Activated CD8-positive, alpha-beta T cell treated with anti-CD3 and anti-CD28 coated beads for 36 hours (primary cell): ENCODE results near the gene ACSBG1. TPM values are rescaled to one million over a fixed set of nuclear protein-coding genes. Genes with fewer than 3 reads are reported as not detected.

ENCODE experiments used
- ATAC-seq: fragments of 200-7000 bp; cut with Tn5 transposase; one replicate; pipeline ENCODE4 v1.10.0; 2021; ENCODE audit warnings: mild to moderate bottlenecking, moderate library complexity
- CTCF ChIA-PET: fragments of 350-600 bp; sonication (Branson Sonifier 250); formaldehyde crosslinking; loops from one replicate; lab custom pipeline; 2021; ENCODE audit warnings: antibody characterized with exemption; lab: Charles Lee
- POLR2A ChIA-PET: fragments of 350-600 bp; sonication (Branson Sonifier 250); formaldehyde crosslinking; loops from one replicate; lab custom pipeline; 2021; ENCODE audit warnings: antibody characterized with exemption; lab: Charles Lee
- DNase-seq: peaks from one replicate; pipeline ENCODE4 v3.0.0-alpha.2; 2020
- H3K27ac Mint-ChIP-seq: one replicate; pipeline ENCODE4 v1.8.0; 2021; ENCODE audit warnings: mild to moderate bottlenecking, mixed read lengths
- H3K27me3 Mint-ChIP-seq: one replicate; pipeline ENCODE4 v1.8.0; 2021; ENCODE audit warnings: mixed read lengths
- H3K36me3 Mint-ChIP-seq: one replicate; pipeline ENCODE4 v1.8.0; 2021; ENCODE audit warnings: low read depth, mixed read lengths
- H3K4me1 Mint-ChIP-seq: one replicate; pipeline ENCODE4 v1.8.0; 2021; ENCODE audit warnings: low read depth, mixed read lengths
- H3K4me3 Mint-ChIP-seq: one replicate; pipeline ENCODE4 v1.8.0; 2021; ENCODE audit warnings: mild to moderate bottlenecking, moderate library complexity, mixed read lengths
- H3K9me3 Mint-ChIP-seq: one replicate; pipeline ENCODE4 v1.8.0; 2021; ENCODE audit warnings: mixed read lengths
- intact Hi-C: fragments of 100-400 bp; cut with micrococcal nuclease; formaldehyde crosslinking; loops from one replicate; pipeline ENCODE4 v1.10.0; 2022
- total RNA-seq, 2 experiments: library from RNA; stranded (reverse); gene quantifications; one replicate each; pipeline ENCODE4 v1.2.3, GENCODE V29; 2021
- TF ChIP-seq, protein P1 (sequence below): fragments of 200-600 bp; IDR thresholded peaks from one replicate; pipeline ENCODE4 v1.8.0; 2022; ENCODE audit warnings: antibody characterized with exemption, mild to moderate bottlenecking

Gene ACSBG1
- total RNA-seq, 2 experiments from 2014 or later: 0.18 TPM; not detected in 1

DNA sequence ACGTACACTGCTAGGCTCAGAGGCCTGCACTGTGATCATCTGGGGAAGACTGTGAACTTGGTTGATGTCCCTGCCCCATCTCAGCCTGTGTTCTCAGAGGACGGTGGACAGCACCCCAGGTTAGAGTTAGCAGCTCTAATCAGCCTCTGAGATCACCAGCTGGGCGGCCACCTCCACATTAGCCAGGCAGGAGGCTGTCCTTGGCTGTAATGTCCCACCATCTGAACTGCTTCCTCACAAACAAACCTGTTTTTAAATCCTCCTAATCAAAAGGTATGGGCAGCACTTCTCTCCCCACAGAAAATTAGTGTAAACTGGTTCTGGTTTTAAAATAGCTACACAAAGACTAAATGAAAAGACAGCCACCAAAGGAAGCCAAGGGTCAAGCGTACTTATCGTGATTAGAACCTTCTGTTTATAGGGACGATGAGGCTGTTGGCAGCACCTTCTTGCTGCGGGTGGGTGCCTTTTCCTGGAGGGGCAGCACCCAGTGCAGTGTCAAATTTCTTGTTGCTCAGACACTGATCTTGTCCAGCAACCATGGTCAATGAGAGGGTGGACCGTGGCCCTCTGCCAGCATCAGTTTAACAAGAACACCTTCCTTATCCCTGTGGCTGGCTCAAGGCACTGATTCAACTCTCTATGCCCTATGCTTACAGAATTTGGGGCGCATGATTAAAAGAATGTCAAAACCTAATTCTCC, 24.6 kb downstream of the ACSBG1 start:
- intact Hi-C loops: no loop called here
- Mint-ChIP-seq H3K27me3 (peaks cover 4% of the 10 kb centered on the region), H3K9me3 (no peaks in the 10 kb centered on the region), H3K27ac (no peak overlapping the region), H3K4me3 (no peak overlapping the region), H3K4me1 (no peaks in the 10 kb centered on the region), H3K36me3 (no peaks in the 10 kb centered on the region)
- ChIA-PET CTCF (interaction anchor here (0.6 to 1.4 kb wide), 2 partner anchors 14 to 31 kb away, joined by 3 to 6 read pairs; no protein-coding TSS in a partner anchor), POLR2A (no interaction called here)
- no peak for DNase-seq
- no peak for ATAC-seq
- TF ChIP-seq, protein P1, sequence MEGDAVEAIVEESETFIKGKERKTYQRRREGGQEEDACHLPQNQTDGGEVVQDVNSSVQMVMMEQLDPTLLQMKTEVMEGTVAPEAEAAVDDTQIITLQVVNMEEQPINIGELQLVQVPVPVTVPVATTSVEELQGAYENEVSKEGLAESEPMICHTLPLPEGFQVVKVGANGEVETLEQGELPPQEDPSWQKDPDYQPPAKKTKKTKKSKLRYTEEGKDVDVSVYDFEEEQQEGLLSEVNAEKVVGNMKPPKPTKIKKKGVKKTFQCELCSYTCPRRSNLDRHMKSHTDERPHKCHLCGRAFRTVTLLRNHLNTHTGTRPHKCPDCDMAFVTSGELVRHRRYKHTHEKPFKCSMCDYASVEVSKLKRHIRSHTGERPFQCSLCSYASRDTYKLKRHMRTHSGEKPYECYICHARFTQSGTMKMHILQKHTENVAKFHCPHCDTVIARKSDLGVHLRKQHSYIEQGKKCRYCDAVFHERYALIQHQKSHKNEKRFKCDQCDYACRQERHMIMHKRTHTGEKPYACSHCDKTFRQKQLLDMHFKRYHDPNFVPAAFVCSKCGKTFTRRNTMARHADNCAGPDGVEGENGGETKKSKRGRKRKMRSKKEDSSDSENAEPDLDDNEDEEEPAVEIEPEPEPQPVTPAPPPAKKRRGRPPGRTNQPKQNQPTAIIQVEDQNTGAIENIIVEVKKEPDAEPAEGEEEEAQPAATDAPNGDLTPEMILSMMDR: no peak

DNA sequence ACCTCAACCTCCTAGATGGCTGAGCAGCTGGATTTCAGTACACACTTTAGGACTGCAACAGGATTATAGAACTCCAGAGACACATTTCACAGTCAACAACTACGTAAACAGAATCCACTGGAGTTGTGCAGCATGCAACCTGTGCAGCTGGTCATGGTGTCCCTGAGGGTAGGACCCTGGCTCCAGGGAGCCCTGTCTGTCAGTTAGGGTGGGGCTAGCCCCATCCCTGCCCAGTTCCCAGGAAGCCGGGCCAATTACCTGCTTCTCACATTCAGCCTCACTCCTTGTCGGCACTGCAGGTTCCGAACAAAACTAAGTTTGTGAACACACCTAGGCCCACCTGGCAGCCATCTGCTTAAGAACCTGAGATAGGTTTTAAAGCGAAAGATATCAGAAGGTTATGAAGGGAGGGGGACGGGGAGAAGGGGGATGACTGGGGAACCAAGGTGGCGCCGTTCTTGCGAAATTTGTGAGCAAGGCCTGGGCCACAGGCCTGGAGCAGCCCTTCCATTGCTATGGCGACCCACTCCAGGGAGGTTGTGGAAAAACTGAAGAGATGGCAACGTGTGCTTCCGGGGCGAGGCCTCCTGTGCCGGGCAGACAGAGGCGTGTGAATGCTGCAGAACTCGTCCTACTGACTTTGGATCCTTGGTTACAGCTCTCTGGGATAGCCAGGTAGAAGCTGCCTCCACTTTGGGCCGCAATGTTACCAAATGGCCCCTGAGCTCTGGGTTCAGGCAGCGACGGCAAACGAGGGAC, 25.3 kb downstream of the ACSBG1 start:
- Mint-ChIP-seq H3K27ac (no peak overlapping the region), H3K27me3 (peaks cover 4% of the 10 kb centered on the region), H3K36me3 (no peaks in the 10 kb centered on the region), H3K9me3 (no peaks in the 10 kb centered on the region), H3K4me3 (no peak overlapping the region), H3K4me1 (no peaks in the 10 kb centered on the region)
- TF ChIP-seq, protein P1: no peak
- ChIA-PET CTCF (interaction anchor here (1.4 kb wide), 1 partner anchor 13 kb away, joined by 6 read pairs; no protein-coding TSS in a partner anchor), POLR2A (no interaction called here)
- DNase-seq: no peak
- intact Hi-C loops: no loop called here
- no peak for ATAC-seq

DNA sequence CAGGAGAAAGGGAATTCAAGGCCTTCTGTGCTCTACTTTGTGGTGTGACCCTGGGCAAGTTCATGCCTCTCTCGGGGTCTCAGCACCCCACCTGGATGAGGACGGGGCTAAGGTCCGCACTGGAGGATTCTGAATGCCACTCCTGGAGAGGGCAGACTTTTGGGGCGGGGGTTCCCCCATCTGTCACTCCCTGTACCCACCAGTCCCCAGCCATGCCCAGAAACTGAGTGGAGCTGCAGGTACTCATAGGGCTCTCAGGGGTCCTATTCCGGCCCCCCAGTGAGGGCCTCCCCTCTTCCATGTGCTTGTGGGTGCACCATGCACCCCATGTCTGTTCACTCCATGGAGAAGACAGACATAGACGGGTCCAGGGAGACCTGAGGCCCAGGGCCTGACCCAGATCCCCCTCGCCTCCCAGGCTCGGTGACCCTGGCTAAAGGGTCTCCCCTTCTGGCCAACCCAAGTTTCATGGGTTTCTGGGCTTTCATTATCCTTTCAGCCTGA, 26.0 kb downstream of the ACSBG1 start:
- Mint-ChIP-seq H3K27me3 (peaks cover 4% of the 10 kb centered on the region), H3K9me3 (no peaks in the 10 kb centered on the region), H3K4me3 (no peak overlapping the region), H3K36me3 (no peaks in the 10 kb centered on the region), H3K4me1 (no peaks in the 10 kb centered on the region), H3K27ac (no peak overlapping the region)
- ChIA-PET POLR2A (no interaction called here), CTCF (interaction anchor here (0.7 kb wide), 1 partner anchor 249 kb away, joined by 3 read pairs; no protein-coding TSS in a partner anchor)
- TF ChIP-seq, protein P1: no peak
- no peak for ATAC-seq
- intact Hi-C loops: no loop called here
- DNase-seq: no peak

DNA sequence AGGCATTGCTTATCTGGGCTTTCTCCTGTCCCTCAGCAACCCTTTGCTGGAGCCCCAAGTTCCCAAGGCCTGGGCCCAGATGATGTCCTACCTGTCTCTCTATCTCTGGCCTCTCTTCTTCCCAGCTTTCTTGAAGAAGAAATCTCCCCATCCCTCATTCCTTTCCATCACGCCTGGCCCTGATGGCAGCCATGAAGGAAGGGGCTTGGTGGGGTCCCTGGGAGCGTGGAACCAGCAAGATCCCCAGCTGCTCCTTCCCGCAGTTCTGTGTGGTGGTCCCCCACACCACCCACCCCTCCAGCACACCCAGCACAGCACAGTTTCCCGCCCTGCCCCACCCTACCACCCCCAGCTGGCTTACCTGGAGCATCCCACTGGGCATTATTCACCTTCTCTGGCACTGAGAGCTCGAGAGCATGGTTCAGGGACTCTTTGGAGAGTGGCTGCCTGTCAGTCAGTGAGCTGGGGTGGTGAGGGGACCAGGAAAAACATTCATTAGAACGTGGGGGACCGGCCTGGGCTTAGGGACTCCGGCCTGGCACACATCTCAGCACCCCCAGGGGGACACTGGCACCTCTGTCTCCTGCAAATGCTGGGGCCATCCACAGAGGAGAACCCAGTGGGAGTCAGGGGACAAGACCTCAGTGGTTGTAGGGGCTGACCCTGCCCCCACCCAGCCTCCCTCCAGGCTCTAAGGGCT, 26.6 kb downstream of the ACSBG1 start:
- no peak for ATAC-seq
- POLR2A ChIA-PET: no interaction called here

More for the DNA sequence above, 26.6 kb downstream of the ACSBG1 start:
- H3K4me3 Mint-ChIP-seq: no peak overlapping the region
- DNase-seq: no peak
- TF ChIP-seq, protein P1: no peak
- H3K4me1 Mint-ChIP-seq: no peaks in the 10 kb centered on the region
- no peak overlapping the region for H3K27ac Mint-ChIP-seq
- CTCF ChIA-PET: interaction anchor here (0.7 to 1.3 kb wide), 3 partner anchors 34 to 249 kb away, joined by 3 read pairs; no protein-coding TSS in a partner anchor
- H3K36me3 Mint-ChIP-seq: no peaks in the 10 kb centered on the region
- H3K9me3 Mint-ChIP-seq: no peaks in the 10 kb centered on the region
- intact Hi-C loops: no loop called here
- no peaks in the 10 kb centered on the region for H3K27me3 Mint-ChIP-seq
